Choroid plexus epithelial cell (primary cell): Measurements from ENCODE around the gene KRT26.

ENCODE experiments used
- DNase-seq: peaks from one replicate; pipeline ENCODE4 v3.0.0-alpha.2; 2010; ENCODE audit warnings: low read depth
- H3K4me3 ChIP-seq: 2 replicates; pipeline ENCODE4 v1.5.1; 2011; ENCODE audit warnings: low read depth, mild to moderate bottlenecking, control low read depth, low read length, moderate library complexity
- TF ChIP-seq, protein P1 (sequence below): conservative IDR thresholded peaks from 2 replicates; pipeline ENCODE4 v1.5.1; 2011; ENCODE audit warnings: low read depth, mild to moderate bottlenecking, control low read depth, inconsistent platforms, low read length, moderate library complexity

KRT26 gene

DNA sequence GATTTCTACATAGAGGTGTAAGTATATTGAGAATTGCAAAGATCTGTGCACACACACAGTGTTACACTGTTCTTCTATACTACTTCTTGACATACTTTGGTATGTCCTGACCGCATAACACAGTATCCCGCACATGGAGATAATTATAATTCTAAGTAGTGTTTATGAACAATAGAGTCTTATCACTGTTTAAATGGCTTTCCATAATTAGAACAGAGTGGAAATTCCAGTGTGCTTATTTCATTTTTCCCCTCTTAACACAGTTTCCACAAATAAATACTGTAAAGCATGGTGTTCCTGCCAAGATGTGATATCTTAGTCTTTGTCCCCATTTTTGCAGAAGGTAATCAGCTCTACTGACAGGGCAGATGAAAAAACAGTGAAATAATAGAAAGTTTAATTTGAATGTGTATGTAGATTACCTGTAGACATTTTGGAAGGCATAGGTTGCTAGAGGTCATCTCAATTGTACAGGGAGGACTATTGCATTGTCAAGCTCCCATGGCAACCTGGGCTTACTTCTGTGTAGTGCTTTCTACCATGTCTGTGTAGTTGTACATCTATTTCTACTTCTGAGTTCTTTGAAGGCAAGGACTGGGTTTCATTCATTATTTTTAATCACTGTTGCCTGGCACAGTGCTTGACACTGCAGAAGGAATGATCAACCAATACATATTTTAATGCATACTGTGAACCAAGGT lies 37.9 kb upstream of the KRT26 start:
- no peak for DNase-seq
- no peak overlapping the region for H3K4me3 ChIP-seq
- TF ChIP-seq, protein P1, sequence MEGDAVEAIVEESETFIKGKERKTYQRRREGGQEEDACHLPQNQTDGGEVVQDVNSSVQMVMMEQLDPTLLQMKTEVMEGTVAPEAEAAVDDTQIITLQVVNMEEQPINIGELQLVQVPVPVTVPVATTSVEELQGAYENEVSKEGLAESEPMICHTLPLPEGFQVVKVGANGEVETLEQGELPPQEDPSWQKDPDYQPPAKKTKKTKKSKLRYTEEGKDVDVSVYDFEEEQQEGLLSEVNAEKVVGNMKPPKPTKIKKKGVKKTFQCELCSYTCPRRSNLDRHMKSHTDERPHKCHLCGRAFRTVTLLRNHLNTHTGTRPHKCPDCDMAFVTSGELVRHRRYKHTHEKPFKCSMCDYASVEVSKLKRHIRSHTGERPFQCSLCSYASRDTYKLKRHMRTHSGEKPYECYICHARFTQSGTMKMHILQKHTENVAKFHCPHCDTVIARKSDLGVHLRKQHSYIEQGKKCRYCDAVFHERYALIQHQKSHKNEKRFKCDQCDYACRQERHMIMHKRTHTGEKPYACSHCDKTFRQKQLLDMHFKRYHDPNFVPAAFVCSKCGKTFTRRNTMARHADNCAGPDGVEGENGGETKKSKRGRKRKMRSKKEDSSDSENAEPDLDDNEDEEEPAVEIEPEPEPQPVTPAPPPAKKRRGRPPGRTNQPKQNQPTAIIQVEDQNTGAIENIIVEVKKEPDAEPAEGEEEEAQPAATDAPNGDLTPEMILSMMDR = no peak

DNA sequence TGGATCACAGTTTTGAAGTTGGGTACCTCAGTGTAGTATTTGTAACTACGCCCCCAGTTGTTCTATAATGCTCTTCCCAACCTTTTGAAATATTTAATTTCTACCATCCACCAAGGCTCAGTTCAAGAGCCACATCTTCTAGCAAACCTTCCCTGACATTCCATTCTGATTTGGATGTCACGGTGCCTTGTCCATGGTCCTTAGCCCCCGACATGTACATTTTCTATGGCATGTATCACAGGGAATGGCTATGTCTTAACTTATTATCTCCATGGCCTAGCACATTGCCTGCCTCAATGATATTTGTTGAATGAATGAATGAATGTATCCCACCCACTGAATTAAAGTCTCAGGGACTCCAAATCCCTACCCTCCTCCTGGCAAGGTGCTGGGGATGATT lies 34.1 kb upstream of the KRT26 start:
- H3K4me3 ChIP-seq = no peak overlapping the region
- TF ChIP-seq, protein P1 = no peak
- no peak for DNase-seq

DNA sequence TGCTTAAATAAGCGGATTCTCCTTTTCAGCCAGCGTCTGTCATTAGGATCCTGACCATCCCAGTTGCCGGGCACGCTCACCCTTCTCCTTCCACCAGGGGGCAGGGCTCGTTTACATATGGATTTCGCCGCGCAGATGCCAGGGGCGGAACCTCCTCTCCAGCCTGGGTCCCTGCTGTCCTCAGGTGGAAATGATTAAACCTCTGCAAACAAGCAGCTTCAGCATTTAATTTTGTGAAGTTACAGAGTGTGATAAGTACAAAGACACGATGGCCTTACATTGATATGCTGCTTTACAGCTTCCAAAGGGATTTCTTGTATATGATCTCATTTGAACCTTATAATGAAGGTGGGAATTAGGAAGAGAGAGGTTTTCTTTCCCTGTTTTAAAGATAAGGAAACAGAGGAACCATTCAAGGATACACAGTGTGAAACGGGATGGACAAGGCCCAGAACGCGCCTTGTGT lies 31.6 kb upstream of the KRT26 start:
- peak; percentile 78 for DNase-seq
- TF ChIP-seq, protein P1 = peak; percentile 98
- no peak overlapping the region for H3K4me3 ChIP-seq

DNA sequence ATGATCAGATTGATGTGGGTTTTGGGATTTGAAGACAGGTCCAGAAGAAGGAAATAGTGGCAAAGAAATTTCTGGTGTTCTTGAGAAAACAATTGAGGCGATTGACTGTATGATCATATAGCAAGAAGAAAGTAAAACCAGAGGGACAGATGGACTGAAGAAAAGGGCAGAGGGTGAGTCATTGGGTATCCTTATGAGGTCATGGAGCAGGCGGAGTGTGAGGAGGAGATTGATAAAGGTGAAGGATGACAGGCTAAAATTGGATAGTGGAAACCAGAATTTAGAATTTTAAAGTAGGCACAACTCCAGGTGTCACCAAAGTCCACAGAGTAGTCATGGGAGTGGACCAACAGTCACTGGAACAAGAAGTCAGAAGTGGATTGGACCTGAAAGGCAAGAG lies 29.2 kb upstream of the KRT26 start:
- TF ChIP-seq, protein P1 = no peak
- no peak overlapping the region for H3K4me3 ChIP-seq
- DNase-seq = no peak

DNA sequence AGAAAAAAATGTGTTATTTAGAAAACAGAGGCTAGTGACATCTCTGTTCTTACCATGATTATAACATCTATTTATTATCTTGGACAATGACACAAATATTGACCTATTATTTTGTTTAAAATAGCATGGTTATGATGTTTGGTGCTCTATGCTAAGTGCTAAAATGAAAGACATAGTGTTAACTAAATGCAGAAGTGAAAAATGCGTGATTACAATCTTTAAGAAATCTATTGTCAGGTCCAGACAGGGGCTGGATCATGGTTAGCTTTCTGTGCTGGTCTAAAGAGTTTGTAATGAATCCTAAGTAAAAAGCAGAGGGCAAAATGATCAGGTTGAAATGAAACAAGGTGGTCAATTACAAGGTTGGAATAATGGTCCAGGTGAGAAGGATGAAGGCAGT lies 28.4 kb upstream of the KRT26 start:
- TF ChIP-seq, protein P1 = no peak
- DNase-seq = no peak
- no peak overlapping the region for H3K4me3 ChIP-seq

DNA sequence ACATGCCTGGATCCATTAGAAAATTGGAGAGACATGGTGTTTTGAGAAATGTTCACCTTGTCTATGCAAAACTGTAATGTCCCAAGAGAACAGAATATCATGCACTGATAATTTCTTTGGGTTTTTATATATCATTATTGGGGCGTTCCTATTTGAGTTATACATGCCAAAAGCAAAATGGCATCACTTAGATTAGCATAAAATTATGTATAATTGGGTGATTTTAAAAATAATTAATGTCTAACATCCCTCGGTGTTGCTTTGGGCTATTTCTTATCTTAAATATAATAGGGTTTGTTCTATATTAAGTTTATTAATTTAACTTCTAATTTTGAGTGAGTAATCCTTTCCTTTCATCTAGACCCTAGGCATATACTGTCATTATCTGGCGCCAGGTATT lies 27.9 kb upstream of the KRT26 start, which contains the start of gene KRT28:
Gene KRT28, minus strand, starts transcription at position 101 of the 400 bp plus-strand sequence. Its CDS starts 66 bp downstream, at position 35.
- no peak for DNase-seq
- H3K4me3 ChIP-seq = no peak within 1 kb of the TSS
- TF ChIP-seq, protein P1 = no peak

DNA sequence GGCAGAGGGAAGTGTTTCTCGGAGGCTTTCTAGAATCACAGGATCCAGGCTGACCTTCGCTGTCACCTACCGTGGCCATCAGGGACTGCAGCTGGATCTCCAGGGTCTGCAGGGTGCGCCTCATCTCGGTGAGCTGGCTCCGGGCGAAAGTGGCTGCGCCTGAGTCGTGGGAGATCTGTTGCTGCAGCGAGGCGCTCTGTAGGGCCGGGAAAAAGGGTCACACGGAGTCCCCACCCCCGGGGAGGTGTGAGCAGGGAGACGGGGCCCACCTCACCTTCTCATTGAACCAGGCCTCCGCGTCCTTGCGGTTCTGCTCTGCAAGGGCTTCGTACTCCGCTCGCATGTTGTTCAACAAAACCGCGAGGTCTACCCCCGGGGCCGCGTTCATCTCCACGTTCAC lies 24.8 kb upstream of the KRT26 start:
- no peak overlapping the region for H3K4me3 ChIP-seq
- TF ChIP-seq, protein P1 = no peak
- no peak for DNase-seq
